HPDE6-E6E7 (cell line): Measurements from ENCODE around the gene UBE2E2.
"Not testable (repeated sequence)": the region's sequence is repeated elsewhere in the genome, so short reads cannot be mapped to it uniquely, and the experiment has no call there.

Source experiments
- DNase-seq: peaks from one replicate; pipeline ENCODE4 v3.0.0; 2011; ENCODE audit warnings: missing footprints; ENCODE audit errors: extremely low spot score

UBE2E2 gene

DNA sequence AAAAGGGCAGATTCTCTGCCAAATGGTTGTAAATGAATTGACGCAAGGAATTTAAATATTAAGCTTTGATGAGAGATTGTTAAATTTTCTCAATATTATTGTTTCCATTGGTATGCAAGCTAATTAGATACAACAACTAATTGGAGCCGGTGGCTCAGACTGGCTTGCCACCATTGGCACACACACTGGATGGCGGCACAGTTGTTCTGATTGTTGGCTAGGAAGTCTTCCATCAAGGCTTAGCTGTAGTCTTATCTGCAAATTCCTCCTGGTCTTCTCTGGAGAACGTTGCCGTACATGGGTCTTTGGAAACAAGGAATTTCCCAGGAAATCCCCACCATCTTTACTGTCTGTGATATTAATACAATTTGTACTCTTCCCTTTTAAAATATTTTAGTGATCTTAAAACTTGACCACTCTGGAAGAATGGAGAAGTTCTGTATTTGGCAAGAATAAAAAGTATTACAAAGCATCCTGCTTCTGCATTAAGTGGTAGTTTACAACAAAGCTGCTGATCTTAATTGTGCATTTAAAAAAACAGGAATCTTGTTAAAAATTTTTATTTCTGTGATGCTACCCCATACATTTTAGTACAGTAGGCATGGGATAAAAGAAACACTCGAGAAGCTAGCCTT, 126.5 kb downstream of the UBE2E2 start:
- no peak for DNase-seq

DNA sequence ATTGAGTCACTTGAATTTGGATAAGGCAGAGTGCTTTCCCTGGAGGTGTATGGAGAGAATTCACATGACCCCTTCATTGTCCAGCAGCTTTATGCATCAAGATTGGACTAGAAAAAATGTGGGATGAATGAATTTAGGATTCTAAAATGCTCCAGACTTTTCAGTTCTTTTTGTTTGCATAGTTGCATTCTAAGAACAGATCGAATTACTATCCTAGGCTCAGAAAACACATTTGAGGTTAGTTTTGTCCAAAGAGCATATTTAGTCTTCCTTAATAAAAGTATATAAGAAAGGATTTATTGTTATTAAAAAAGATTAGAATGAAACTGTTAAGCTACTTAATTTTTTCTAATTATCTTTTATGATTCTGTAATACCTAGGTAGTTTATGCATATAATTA, 127.4 kb downstream of the UBE2E2 start:
- DNase-seq, result no peak

DNA sequence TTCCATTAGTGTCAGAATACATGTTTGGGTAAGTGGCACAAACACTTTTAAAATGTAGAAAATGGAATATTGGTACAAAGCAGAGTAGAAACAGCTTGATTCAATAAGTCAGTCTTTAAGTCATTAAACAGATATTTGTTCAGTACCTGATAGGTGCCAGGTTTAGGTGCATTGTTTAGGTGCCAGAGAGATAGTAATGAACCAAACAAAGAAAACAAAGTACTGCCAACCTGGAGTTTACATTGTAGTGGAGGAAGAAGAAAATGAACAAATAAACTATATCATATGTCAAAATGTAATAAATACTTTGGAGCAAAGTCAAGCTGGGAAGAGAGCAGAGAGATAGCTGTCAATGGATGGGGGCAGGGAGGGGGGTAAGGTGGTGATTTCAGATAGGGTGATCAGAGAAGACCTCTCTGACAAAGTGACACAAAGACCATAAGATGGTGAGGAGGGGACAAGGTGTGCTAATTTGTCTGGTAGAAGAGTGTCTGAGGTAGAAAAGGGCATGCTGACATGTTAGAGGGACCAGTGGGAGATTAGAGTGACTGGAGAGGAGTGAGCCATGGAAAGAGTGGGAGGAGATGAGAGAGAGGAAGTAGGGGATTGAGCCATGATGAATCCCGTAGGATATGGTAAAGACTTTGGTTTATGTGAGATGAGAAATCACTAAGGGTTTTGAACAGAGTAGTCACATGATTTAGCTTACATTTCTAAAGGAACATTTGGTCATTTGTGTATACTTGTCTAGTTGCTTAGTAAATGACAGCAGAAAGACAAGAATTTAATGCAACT, 128.2 kb downstream of the UBE2E2 start:
- no peak for DNase-seq

DNA sequence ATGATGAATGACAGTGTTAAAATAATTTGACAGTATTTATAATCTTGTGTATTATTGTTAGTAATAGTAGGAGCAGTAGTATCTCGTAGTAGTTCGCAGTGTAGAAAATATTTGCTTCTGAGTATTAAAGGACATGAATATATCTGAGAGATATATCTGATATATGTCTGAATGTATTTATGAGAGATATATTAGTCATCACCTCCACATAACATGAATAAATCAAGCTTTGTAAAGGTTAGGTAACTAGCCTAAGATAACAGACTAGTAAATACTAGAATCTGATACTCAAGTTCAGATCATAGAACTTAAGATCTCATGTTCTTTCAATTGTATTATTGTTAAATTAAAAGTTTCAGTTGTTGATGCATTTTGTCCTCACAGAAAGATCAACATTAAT, 130.5 kb downstream of the UBE2E2 start:
- no peak for DNase-seq

DNA sequence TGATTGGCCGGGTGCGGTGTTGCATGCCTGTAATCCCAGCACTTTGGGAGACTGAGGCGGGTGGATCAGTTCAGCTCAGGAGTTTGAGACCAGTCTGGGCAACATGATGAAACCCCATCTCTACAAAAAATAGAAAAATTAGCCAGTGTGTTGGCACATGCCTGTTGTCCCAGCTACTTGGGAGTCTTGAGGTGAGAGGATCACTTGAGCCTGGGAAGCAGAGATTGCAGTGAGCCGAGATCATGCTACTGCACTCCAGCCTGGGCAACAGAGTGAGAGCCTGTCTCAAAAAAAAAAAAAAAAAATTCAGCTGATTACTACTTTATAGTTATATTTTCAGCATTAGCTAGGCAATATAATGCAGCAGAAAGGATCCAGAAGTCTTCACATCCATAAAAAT, 133.7 kb downstream of the UBE2E2 start:
- DNase-seq, result not testable (repeated sequence)

DNA sequence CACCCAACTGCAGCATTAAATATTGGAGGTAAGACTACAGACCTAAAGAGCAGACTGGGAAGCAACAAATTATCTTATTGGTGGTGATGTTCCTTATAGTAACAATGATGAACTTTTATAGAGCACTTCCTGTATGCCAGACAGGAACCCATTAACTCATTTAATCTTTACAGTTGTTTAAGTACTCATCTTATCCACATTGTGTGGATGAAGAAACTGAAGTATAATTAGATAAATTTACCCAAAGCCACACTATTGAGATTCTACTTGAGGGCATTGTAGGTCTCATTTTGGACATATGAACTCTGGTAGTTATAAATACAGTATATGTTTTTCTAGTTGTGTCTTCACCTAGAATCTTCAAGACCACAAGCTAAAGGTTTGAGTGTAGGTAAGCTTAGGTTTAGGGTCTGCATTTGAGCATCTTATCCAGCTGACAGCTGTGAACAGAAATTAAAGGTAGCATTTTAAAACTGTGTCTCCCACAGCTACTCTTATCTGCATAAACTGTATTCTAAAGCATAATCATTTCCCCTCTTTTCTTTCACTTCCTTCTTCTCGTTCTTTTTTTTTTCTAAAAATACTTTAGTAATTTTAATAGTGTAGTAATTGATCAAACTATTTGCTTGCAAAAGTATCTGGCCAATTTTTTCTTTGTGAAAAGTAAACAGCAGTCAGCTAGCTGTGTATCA, 138.2 kb downstream of the UBE2E2 start:
- no peak for DNase-seq

DNA sequence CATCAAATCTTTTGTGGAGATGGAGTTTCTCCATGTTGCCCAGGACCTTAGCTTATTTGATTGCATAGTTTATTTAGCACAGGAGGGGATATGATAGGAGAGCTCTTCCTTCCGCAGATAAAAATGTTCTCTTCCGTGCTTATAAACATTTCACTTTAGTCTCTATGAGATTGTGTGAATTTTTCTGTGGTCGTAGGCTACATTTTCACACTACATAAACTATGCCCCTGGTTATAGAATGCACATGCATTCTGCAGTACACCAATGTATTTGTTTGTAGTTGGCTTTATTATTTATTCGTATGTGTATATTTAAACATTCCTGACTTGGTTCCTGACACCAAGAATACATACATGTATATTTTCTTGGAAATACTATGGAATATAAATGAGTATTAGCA, 139.2 kb downstream of the UBE2E2 start:
- DNase-seq, result no peak

DNA sequence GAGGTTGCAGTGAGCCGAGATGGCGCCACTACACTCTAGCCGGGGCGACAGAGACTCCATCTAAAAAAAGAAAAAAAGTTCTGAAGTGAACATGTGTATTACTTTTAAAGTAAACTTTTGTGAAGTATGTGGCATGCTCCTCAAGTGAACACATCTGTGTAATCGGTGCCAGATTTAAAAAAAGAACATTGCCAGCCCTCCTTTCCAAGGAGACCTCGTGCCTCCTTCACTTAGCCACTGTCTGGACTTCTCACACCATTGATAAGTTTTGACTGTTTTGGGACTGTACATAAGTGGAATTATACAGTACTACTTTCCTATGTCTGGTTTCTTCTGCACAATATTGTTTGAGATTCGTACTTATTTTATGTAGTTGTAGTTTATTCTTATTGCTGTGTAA, 140.4 kb downstream of the UBE2E2 start:
- DNase-seq, result no peak

DNA sequence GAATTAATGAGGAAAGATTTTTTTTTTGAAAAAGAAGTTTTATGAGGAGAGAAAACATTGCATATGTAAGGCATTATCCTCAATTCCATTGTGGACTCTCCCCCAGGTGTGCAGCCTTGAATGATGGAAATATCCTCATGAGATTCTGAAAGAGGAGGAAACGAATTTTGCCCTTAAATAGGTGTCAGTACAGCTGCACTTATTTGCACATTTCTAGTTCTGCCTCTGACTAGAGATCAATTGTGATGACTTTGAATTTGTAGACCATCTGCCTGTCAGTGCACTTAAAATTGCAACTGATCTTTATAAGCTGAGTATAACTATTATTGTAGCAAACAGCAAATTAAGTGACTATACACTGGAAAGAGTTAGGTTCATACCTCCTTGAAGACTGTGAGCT, 141.8 kb downstream of the UBE2E2 start:
- DNase-seq, result no peak

DNA sequence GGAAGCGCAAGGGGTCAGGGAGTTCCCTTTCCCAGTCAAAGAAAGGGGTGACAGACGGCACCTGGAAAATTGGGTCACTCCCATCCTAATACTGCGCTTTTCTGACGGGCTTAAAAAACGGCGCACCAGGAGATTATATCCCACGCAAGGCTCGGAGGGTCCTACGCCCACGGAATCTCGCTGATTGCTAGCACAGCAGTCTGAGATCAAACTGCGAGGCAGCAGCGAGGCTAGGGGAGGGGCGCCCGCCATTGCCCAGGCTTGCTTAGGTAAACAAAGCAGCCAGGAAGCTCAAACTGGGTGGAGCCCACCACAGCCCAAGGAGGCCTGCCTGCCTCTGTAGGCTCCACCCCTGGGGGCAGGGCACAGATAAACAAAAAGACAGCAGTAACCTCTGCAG, 146.3 kb downstream of the UBE2E2 start:
- DNase-seq, result not testable (repeated sequence)

DNA sequence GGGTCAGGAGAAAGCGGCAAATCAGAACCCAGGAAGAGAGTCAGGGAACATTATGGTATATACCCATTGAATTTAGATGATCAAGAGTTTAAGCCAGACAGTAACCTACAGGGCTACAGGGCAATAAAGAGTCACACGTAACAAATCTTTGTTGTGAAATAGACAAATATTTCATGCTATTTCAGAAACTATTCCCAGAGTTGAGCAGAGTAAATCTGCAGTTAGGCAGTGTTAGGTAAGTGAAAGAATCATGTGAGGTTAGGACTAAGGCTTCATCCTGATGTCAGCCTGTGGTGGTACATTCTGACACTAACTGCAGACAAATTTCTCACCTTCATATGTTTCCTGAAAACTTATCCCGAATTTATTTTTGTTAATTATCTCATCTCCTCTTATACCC, 153.0 kb downstream of the UBE2E2 start:
- DNase-seq, result no peak

DNA sequence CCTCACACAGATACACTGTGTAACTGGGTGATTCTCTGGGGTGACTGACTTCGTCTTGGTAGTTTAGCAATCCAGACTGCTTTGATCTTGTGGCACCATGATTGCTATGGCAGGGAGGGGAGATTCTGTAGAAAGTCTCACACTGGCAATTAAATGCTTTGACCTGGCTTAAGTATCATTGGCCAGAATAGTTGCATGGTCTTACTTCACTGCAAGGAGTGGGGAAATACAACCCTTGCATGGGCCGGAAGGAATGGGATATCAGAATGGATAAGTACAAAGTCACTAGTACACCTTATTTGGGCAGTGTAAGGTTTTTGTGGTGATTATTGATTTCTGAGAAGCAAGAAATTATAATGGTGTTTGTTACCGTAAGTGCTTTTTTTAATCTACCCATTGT, 153.8 kb downstream of the UBE2E2 start:
- DNase-seq, result no peak

DNA sequence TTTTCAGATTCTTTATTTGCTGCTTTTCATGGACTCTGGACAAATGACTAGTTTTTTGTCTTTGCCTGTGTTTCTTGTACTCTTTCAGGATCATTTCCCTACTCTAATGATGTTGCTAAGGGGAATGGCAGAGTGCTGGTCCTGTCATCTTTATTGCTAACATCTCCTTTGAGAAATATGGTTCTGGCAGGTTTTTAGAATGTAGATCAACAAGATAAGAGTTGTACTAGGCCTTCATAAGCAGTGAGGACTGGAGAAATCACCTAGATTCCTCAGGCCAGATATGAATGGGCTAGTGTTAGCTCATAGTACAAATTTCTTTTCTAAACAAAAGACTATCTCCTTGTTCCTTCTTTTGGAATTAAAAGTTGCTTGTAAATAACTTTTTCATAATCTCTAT, 156.0 kb downstream of the UBE2E2 start:
- DNase-seq, result no peak

DNA sequence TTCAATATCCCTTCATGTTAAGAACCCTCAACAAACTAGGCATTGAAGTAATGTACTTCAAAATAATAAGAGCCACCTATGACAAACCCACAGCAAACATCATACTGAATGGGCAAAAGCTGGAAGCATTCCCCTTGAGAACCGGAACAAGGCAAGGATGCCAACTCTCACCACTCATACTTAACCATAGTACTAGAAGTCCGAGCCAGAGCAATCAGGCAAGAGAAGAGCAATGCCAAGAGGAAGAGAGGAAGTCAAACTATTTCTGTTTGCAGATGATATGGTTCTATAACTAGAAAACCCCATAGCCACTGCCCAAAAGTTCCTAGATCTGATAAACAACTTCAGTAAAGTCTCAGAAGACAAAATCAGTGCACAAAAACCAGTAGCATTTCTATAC, 161.9 kb downstream of the UBE2E2 start:
- no peak for DNase-seq

DNA sequence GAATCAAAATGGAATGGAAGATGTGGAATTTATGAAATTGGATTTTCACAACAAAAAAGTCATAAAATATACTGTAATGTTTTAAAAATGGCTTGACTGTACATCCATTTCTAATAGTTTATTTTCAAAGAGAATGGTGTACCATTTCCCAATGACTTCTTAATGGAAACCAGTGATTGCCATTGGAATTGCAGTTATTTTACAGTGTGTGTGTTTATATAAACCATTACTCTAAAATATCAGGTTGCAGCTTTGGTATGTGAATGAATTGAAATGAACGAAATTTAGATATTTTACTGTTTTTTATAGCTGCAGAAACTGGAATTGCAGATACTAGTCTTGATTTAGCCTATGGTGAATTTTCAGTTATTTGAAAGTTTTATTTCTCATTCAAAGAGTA, 165.6 kb downstream of the UBE2E2 start:
- DNase-seq, result no peak

DNA sequence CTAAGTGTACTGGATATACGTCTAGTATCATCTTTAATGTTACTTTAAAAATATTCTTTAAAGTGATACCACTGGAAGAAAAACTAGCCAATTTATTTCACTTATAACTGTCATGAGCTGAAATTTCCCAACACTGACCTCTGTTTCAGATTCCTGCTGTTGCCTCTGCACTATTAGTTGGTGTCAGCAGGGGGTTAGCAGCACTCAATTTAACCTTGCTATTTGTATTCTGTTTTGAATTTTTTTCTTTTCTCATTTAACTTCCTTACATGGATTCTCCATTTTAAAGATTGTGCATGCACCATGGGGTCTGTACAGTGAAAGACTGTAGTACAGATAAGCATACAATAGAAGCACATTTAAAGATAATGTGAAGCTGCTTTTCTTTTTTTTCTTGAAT, 169.2 kb downstream of the UBE2E2 start:
- DNase-seq, result no peak

DNA sequence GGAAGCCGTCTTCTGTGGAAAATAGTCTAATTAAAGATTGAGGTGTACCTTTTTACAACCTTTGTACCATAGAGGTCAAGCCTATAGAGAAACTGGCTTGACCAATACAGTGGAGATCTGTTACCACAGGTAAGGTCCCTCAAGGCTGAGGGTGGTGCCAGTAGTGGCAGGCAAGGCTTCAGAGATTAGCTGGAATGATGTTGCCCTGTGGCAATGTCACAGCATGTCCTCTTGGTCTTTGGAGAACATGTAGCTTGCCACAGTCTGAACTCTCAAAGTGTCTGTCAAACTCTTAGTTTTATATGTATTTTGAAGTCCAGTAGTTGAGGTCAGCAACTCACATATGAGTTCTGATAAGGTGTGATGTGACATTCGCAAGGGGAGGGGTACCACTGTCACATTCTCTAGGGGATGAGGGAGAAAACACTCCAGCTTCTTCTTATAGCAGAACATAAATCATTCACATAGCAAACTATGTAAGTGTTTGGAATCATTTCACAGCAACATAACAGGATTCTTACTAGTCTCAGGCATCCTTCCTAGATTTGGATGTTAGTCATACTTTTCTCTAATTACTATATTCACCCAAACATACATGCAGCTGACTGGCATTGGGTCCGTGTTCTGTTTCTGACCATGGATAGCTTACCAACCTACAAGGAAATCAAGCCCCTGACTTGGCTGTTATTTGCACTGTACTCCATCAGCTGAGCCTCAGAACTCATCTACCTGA, 173.6 kb downstream of the UBE2E2 start:
- DNase-seq, result no peak

DNA sequence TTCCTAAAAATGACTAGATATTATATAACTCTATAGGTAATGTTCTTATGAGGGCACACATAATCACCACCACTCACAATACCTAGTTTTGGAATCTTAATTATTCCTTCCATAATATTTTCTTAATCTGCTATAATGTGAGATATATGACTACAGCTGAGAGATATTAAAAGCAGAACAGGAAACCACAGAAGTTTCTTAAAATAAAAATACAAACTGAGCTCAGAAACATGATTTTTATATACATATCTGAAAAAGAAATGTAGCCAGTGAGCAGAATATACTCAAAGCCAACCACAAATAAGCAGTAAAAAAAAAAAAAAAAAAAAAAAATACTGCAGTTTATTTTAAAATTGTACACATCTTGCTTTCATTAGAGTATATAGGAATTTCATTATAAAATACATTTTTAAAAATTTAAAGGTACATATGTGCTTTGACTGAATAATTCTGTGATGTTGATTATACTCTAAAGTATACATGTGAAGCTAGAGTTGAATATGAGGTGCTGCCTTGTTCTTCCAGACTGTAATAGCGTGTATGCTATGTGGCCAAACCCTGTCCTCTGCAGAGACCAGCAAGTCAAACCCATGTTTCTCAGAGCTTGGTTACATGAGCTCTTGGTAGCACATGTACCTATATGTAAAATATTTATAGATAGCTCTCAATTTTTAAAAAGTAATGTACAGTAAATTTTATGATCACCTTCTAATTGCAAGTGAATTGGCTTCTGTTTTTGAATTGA, 175.0 kb downstream of the UBE2E2 start:
- no peak for DNase-seq

DNA sequence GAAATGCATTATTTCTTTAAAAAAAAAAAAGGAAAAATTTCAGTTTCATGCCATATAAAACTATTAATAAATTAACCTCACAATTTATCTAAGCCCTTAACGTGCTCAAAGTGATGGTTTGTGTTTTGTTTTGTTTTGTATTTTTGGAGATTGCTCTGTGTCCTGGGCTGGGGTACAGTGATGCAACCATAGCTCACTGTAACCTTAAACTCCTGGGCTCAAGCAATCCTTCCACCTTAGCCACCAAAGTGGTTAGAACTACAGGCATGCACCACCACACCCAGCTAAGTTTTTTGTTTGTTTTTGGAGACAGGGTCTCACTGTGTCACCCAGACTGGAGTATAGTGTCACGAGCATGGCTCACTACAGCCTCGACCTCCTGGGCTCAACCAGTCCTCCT, 180.7 kb downstream of the UBE2E2 start:
- no peak for DNase-seq

DNA sequence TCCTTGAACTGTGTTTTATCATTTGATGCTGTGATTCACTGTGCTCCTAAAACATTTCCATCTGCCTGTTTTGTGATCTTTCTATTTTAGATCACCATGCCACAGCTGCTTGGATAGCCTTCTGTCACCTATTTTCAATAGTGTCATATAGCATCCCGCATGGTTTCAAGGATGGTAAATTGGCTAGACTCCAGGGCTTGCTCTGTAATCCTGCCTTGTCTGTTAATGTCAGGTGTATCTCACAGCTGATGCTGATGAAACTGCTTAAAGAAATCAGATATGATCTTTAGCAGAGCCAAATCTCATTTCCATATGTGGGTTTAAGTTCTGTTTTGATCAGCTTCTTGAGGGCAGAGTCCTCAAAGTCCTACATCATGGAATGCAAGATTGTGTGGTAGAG, 182.2 kb downstream of the UBE2E2 start:
- no peak for DNase-seq

DNA sequence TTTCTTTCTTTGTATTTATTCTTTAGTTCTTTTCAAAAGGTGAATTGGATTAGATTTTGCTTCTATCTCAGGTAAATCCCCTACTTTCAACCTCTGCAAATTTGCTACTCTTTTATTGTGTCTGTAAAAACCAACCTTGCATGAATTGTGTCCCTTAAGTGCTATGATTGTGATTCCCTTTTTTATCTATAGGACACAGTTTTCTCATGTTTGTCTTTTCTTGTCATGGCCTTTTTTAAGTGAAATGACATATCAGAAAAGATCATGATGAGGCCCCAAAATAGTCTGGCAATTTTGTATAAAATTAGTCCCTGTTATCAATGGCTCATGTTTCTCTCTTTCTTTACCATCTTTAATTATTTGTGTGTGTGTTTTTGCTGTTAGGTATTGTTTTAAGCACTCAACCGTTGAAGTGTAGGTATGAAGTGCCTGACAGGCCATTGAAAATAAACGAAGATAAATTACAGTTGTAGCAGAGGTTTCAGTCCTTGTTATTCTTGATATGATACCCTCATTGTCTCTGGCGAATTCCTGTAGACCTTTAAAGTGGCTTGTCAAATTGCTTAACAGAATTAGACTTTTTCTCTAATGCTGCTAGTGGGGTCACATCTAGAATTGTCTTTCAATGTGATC, 184.3 kb downstream of the UBE2E2 start:
- DNase-seq, result no peak
